ENCODE data around the gene RNF128.
"Not testable (repeated sequence)": the region's sequence is repeated elsewhere in the genome, so short reads cannot be mapped to it uniquely, and the experiment has no call there.

Gene RNF128

GRCh38 chrX:106769288-106769687 is 42.8 kb downstream of the RNF128 start:
- H3K9ac ChIP-seq (ENCODE audit: low read length); H3K4me3 ChIP-seq (ENCODE audit: low read length); H3K27ac ChIP-seq (ENCODE audit: low read depth, low read length); H3K4me1 ChIP-seq (ENCODE audit: control insufficient read depth, insufficient read depth, low read length); H3K27me3 ChIP-seq (ENCODE audit: control insufficient read depth, insufficient read depth, low read length); H3K36me3 ChIP-seq (ENCODE audit: control insufficient read depth, insufficient read depth, low read length): not testable (repeated sequence)

GRCh38 chrX:106774981-106775380 is 48.5 kb downstream of the RNF128 start:
- Histone ChIP-seq H3K4me1 (ENCODE audit: control insufficient read depth, insufficient read depth, low read length) (no peaks in the 10 kb centered on the region), H3K27me3 (ENCODE audit: control insufficient read depth, insufficient read depth, low read length) (no peaks in the 10 kb centered on the region), H3K27ac (ENCODE audit: low read depth, low read length) (no peak overlapping the region), H3K4me3 (ENCODE audit: low read length) (no peak overlapping the region), H3K36me3 (ENCODE audit: control insufficient read depth, insufficient read depth, low read length) (no peaks in the 10 kb centered on the region), H3K9ac (ENCODE audit: low read length) (no peak overlapping the region)

GRCh38 chrX:106780264-106780663 is 53.8 kb downstream of the RNF128 start:
- Histone ChIP-seq H3K27ac (ENCODE audit: low read depth, low read length) (no peak overlapping the region), H3K36me3 (ENCODE audit: control insufficient read depth, insufficient read depth, low read length) (no peaks in the 10 kb centered on the region), H3K4me3 (ENCODE audit: low read length) (no peak overlapping the region), H3K9ac (ENCODE audit: low read length) (no peak overlapping the region), H3K27me3 (ENCODE audit: control insufficient read depth, insufficient read depth, low read length) (no peaks in the 10 kb centered on the region), H3K4me1 (ENCODE audit: control insufficient read depth, insufficient read depth, low read length) (no peaks in the 10 kb centered on the region)

- Histone ChIP-seq H3K4me3 (ENCODE audit: low read length) (no peak overlapping the region), H3K27ac (ENCODE audit: low read depth, low read length) (no peak overlapping the region), H3K9ac (ENCODE audit: low read length) (no peak overlapping the region), H3K36me3 (ENCODE audit: control insufficient read depth, insufficient read depth, low read length) (no peaks in the 10 kb centered on the region), H3K4me1 (ENCODE audit: control insufficient read depth, insufficient read depth, low read length) (no peaks in the 10 kb centered on the region), H3K27me3 (ENCODE audit: control insufficient read depth, insufficient read depth, low read length) (no peaks in the 10 kb centered on the region)
Observed at GRCh38 chrX:106780664-106781377, 54.3 kb downstream of the RNF128 start.

GRCh38 chrX:106783716-106784115 is 57.2 kb downstream of the RNF128 start:
- Histone ChIP-seq H3K4me1 (ENCODE audit: control insufficient read depth, insufficient read depth, low read length) (no peaks in the 10 kb centered on the region), H3K27ac (ENCODE audit: low read depth, low read length) (no peak overlapping the region), H3K9ac (ENCODE audit: low read length) (no peak overlapping the region), H3K27me3 (ENCODE audit: control insufficient read depth, insufficient read depth, low read length) (no peaks in the 10 kb centered on the region), H3K36me3 (ENCODE audit: control insufficient read depth, insufficient read depth, low read length) (no peaks in the 10 kb centered on the region), H3K4me3 (ENCODE audit: low read length) (no peak overlapping the region)

GRCh38 chrX:106791495-106791894 is 65.0 kb downstream of the RNF128 start:
- Histone ChIP-seq H3K4me1 (ENCODE audit: control insufficient read depth, insufficient read depth, low read length) (no peaks in the 10 kb centered on the region), H3K4me3 (ENCODE audit: low read length) (no peak overlapping the region), H3K36me3 (ENCODE audit: control insufficient read depth, insufficient read depth, low read length) (no peaks in the 10 kb centered on the region), H3K27ac (ENCODE audit: low read depth, low read length) (no peak overlapping the region), H3K9ac (ENCODE audit: low read length) (no peak overlapping the region), H3K27me3 (ENCODE audit: control insufficient read depth, insufficient read depth, low read length) (no peaks in the 10 kb centered on the region)

GRCh38 chrX:106802063-106802387 is 75.5 kb downstream of the RNF128 start:
- Histone ChIP-seq H3K4me3 (ENCODE audit: low read length) (peak overlapping the region; percentile 71), H3K36me3 (ENCODE audit: control insufficient read depth, insufficient read depth, low read length) (no peaks in the 10 kb centered on the region), H3K27ac (ENCODE audit: low read depth, low read length) (no peak overlapping the region), H3K4me1 (ENCODE audit: control insufficient read depth, insufficient read depth, low read length) (no peaks in the 10 kb centered on the region), H3K27me3 (ENCODE audit: control insufficient read depth, insufficient read depth, low read length) (no peaks in the 10 kb centered on the region), H3K9ac (ENCODE audit: low read length) (no peak overlapping the region)

GRCh38 chrX:106802388-106803275 is 76.1 kb downstream of the RNF128 start, which contains the start of gene TBC1D8B:
TSS of gene TBC1D8B (plus strand) at chrX:106802673. CDS start at chrX:106802854, 181 bp downstream.
- H3K4me3 ChIP-seq (ENCODE audit: low read length): peak within 1 kb of the TSS; percentile 71
- no peaks in the 10 kb centered on the region for H3K36me3 ChIP-seq (ENCODE audit: control insufficient read depth, insufficient read depth, low read length)
- H3K27me3 ChIP-seq (ENCODE audit: control insufficient read depth, insufficient read depth, low read length): no peaks in the 10 kb centered on the region
- H3K27ac ChIP-seq (ENCODE audit: low read depth, low read length): no peak within 1 kb of the TSS
- H3K9ac ChIP-seq (ENCODE audit: low read length): peak within 1 kb of the TSS; percentile 29
- no peaks in the 10 kb centered on the region for H3K4me1 ChIP-seq (ENCODE audit: control insufficient read depth, insufficient read depth, low read length)

- H3K36me3 ChIP-seq (ENCODE audit: control insufficient read depth, insufficient read depth, low read length): no peaks in the 10 kb centered on the region
- H3K27ac ChIP-seq (ENCODE audit: low read depth, low read length): no peak overlapping the region
- no peak overlapping the region for H3K4me3 ChIP-seq (ENCODE audit: low read length)
- no peaks in the 10 kb centered on the region for H3K27me3 ChIP-seq (ENCODE audit: control insufficient read depth, insufficient read depth, low read length)
- H3K9ac ChIP-seq (ENCODE audit: low read length): no peak overlapping the region
- H3K4me1 ChIP-seq (ENCODE audit: control insufficient read depth, insufficient read depth, low read length): no peaks in the 10 kb centered on the region
Observed at GRCh38 chrX:106811131-106811910, 84.8 kb downstream of the RNF128 start.

GRCh38 chrX:106812930-106813329 is 86.4 kb downstream of the RNF128 start:
- not testable (repeated sequence) for H3K9ac ChIP-seq (ENCODE audit: low read length); H3K27ac ChIP-seq (ENCODE audit: low read depth, low read length); H3K36me3 ChIP-seq (ENCODE audit: control insufficient read depth, insufficient read depth, low read length)

GRCh38 chrX:106814093-106814492 is 87.6 kb downstream of the RNF128 start:
- not testable (repeated sequence) for H3K4me1 ChIP-seq (ENCODE audit: control insufficient read depth, insufficient read depth, low read length); H3K27ac ChIP-seq (ENCODE audit: low read depth, low read length); H3K4me3 ChIP-seq (ENCODE audit: low read length); H3K36me3 ChIP-seq (ENCODE audit: control insufficient read depth, insufficient read depth, low read length); H3K9ac ChIP-seq (ENCODE audit: low read length); H3K27me3 ChIP-seq (ENCODE audit: control insufficient read depth, insufficient read depth, low read length)

More at GRCh38 chrX:106812930-106813329, 86.4 kb downstream of the RNF128 start:
- H3K4me1 ChIP-seq (ENCODE audit: control insufficient read depth, insufficient read depth, low read length); H3K4me3 ChIP-seq (ENCODE audit: low read length); H3K27me3 ChIP-seq (ENCODE audit: control insufficient read depth, insufficient read depth, low read length): not testable (repeated sequence)

Measured in rectal smooth muscle tissue (tissue), 1 donor.